Naive thymus-derived CD8-positive, alpha-beta T cell (primary cell): Measurements from ENCODE around the gene MYADML2. TPM values are rescaled to one million over a fixed set of nuclear protein-coding genes. Genes with fewer than 3 reads are reported as not detected.

ENCODE experiments used
- ATAC-seq, 2 donors: fragments of 150-1000 bp; cut with Tn5 transposase in 1 of 2; sonication (Bioruptor Pico), chemical (Tn5 transposase) in 1 of 2; 1 replicate in 1 of 2; 2 replicates in 1 of 2; pipeline ENCODE4 v1.10.0; 2021; ENCODE audit warnings: mild to moderate bottlenecking in 2 of 2, moderate library complexity in 2 of 2
- POLR2A ChIA-PET: fragments of 350-600 bp; sonication (Branson Sonifier 250); formaldehyde crosslinking; loops from one replicate; lab custom pipeline; 2021; ENCODE audit warnings: antibody characterized with exemption; lab: Charles Lee
- DNase-seq, 10 donors: peaks; one replicate each; pipeline versions ENCODE4 v3.0.0 to v3.0.0-alpha.2; 2020 to 2022
- H3K27ac Mint-ChIP-seq, 10 donors: one replicate each; pipeline ENCODE4 v1.8.0; 2020 to 2022; ENCODE audit warnings: mild to moderate bottlenecking in 10 of 10, mixed read lengths in 10 of 10, moderate library complexity in 4 of 10, inconsistent platforms in 1 of 10
- H3K27me3 Mint-ChIP-seq, 5 donors: one replicate each; pipeline ENCODE4 v1.8.0; 2021 to 2022; ENCODE audit warnings: mixed read lengths in 5 of 5
- H3K36me3 Mint-ChIP-seq, 3 donors: one replicate each; pipeline ENCODE4 v1.8.0; 2020 to 2022; ENCODE audit warnings: mixed read lengths in 3 of 3, mild to moderate bottlenecking in 2 of 3, inconsistent platforms in 1 of 3
- H3K4me1 Mint-ChIP-seq, 4 donors: one replicate each; pipeline ENCODE4 v1.8.0; 2021 to 2022; ENCODE audit warnings: mixed read lengths in 4 of 4
- H3K4me3 Mint-ChIP-seq, 10 donors: one replicate each; pipeline ENCODE4 v1.8.0; 2020 to 2022; ENCODE audit warnings: mild to moderate bottlenecking in 10 of 10, mixed read lengths in 10 of 10, moderate library complexity in 6 of 10, inconsistent platforms in 1 of 10
- H3K9me3 Mint-ChIP-seq, 9 donors: one replicate each; pipeline ENCODE4 v1.8.0; 2020 to 2022; ENCODE audit warnings: mixed read lengths in 9 of 9, mild to moderate bottlenecking in 3 of 9, inconsistent platforms in 1 of 9, moderate library complexity in 1 of 9
- polyA plus RNA-seq, 3 donors: library from polyadenylated mRNA; unstranded; fragments of 300-500 nt; fragmentation: Illumina TruSeq; gene quantifications; one replicate each; pipeline ENCODE4 v1.2.3, GENCODE V29; 2021
- total RNA-seq, 8 experiments: library from RNA in 2 of 8; stranded (reverse) in 2 of 8; gene quantifications; one replicate each; pipeline ENCODE4 v1.2.3 and lab custom pipeline; 2021 to 2026

The MYADML2 gene
- total and polyA plus RNA-seq, 5 experiments from 2014 or later = not detected

- Mint-ChIP-seq H3K36me3 (peaks cover 0 to 7% (median 0%) of the 10 kb centered on the region in 3 donors), H3K4me3 (no peak overlapping the region), H3K27me3 (no peaks in the 10 kb centered on the region), H3K9me3 (no peaks in the 10 kb centered on the region), H3K4me1 (peaks cover 0 to 11% (median 8%) of the 10 kb centered on the region in 4 donors), H3K27ac (no peak overlapping the region)
- POLR2A ChIA-PET = interaction anchor here (0.8 to 1.4 kb wide), 2 partner anchors 9 to 10 kb away, joined by 3 to 4 read pairs; no protein-coding TSS in a partner anchor
- DNase-seq (no peak), ATAC-seq (no peak)
Measured at GRCh38 chr17:81907219-81908145, 39.6 kb downstream of the MYADML2 start.

- Mint-ChIP-seq H3K4me3 (peak overlapping the region in 1 of 10 donors; percentile 10), H3K27me3 (peaks cover 0 to under 1% (median 0%) of the 10 kb centered on the region in 5 donors), H3K9me3 (no peaks in the 10 kb centered on the region), H3K4me1 (peaks cover 0 to 8% (median 5%) of the 10 kb centered on the region in 4 donors), H3K36me3 (peaks cover 0 to 5% (median 0%) of the 10 kb centered on the region in 3 donors), H3K27ac (no peak overlapping the region)
- ATAC-seq = no peak
- POLR2A ChIA-PET = no interaction called here
- DNase-seq = no peak
Measured at GRCh38 chr17:81906476-81907218, 40.4 kb downstream of the MYADML2 start.

GRCh38 chr17:81905993-81906392, 41.0 kb downstream of the MYADML2 start:
- no peak for ATAC-seq
- POLR2A ChIA-PET = interaction anchor here (0.7 kb wide), 1 partner anchor 14 kb away, joined by 3 read pairs; the partner anchor contains the start of genes ALYREF and ANAPC11
- H3K36me3 Mint-ChIP-seq = peaks cover 0 to 6% (median 2%) of the 10 kb centered on the region in 3 donors
- H3K4me1 Mint-ChIP-seq = peaks cover 0 to 10% (median 7%) of the 10 kb centered on the region in 4 donors
- no peak overlapping the region for H3K27ac Mint-ChIP-seq
- H3K27me3 Mint-ChIP-seq = peaks cover 3 to 7% (median 4%) of the 10 kb centered on the region in 5 donors
- no peaks in the 10 kb centered on the region for H3K9me3 Mint-ChIP-seq
- no peak for DNase-seq
- no peak overlapping the region for H3K4me3 Mint-ChIP-seq

- Mint-ChIP-seq H3K4me1 (peaks cover 2 to 13% (median 10%) of the 10 kb centered on the region in 4 donors), H3K27me3 (peaks cover 5 to 12% (median 10%) of the 10 kb centered on the region in 5 donors), H3K9me3 (no peaks in the 10 kb centered on the region), H3K36me3 (peaks cover 0 to 12% (median 6%) of the 10 kb centered on the region in 3 donors), H3K27ac (no peak overlapping the region), H3K4me3 (no peak overlapping the region)
- ATAC-seq (no peak), DNase-seq (no peak)
- POLR2A ChIA-PET = interaction anchor here (0.7 kb wide), 1 partner anchor 14 kb away, joined by 3 read pairs; the partner anchor contains the start of genes ALYREF and ANAPC11
Measured at GRCh38 chr17:81905424-81905875, 41.6 kb downstream of the MYADML2 start.

- Mint-ChIP-seq H3K4me1 (peaks cover 2 to 10% (median 9%) of the 10 kb centered on the region in 4 donors), H3K4me3 (no peak overlapping the region), H3K36me3 (peaks cover 0 to 18% (median 11%) of the 10 kb centered on the region in 3 donors), H3K27ac (no peak overlapping the region), H3K27me3 (peaks cover 5 to 13% (median 10%) of the 10 kb centered on the region in 5 donors), H3K9me3 (no peaks in the 10 kb centered on the region)
- ATAC-seq (no peak), DNase-seq (no peak)
- POLR2A ChIA-PET = no interaction called here
Measured at GRCh38 chr17:81904600-81905423, 42.2 kb downstream of the MYADML2 start.

GRCh38 chr17:81903896-81904599, 43.0 kb downstream of the MYADML2 start:
- Mint-ChIP-seq H3K9me3 (no peaks in the 10 kb centered on the region), H3K27me3 (peaks cover 5 to 13% (median 10%) of the 10 kb centered on the region in 5 donors), H3K4me3 (no peak overlapping the region), H3K4me1 (peaks cover 2 to 10% (median 7%) of the 10 kb centered on the region in 4 donors), H3K27ac (no peak overlapping the region), H3K36me3 (peaks cover 0 to 19% (median 12%) of the 10 kb centered on the region in 3 donors)
- POLR2A ChIA-PET = no interaction called here
- ATAC-seq (no peak), DNase-seq (no peak)

- H3K36me3 Mint-ChIP-seq = peaks cover 0 to 18% (median 12%) of the 10 kb centered on the region in 3 donors
- no peaks in the 10 kb centered on the region for H3K9me3 Mint-ChIP-seq
- H3K27me3 Mint-ChIP-seq = peaks cover 5 to 13% (median 10%) of the 10 kb centered on the region in 5 donors
- peak overlapping the region in 1 of 10 donors; percentile 20 for H3K4me3 Mint-ChIP-seq
- ATAC-seq = no peak
- POLR2A ChIA-PET = interaction anchor here (0.5 kb wide), 1 partner anchor 62 kb away, joined by 3 read pairs; no protein-coding TSS in a partner anchor
- no peak for DNase-seq
- no peak overlapping the region for H3K27ac Mint-ChIP-seq
- peaks cover 2 to 10% (median 7%) of the 10 kb centered on the region in 4 donors for H3K4me1 Mint-ChIP-seq
Measured at GRCh38 chr17:81903415-81903831, 43.6 kb downstream of the MYADML2 start.

GRCh38 chr17:81902653-81903414, 44.2 kb downstream of the MYADML2 start:
- H3K4me3 Mint-ChIP-seq = peak overlapping the region in 1 of 10 donors; percentile 37
- POLR2A ChIA-PET = interaction anchor here (0.5 to 1.1 kb wide), 2 partner anchors 33 to 63 kb away, joined by 3 to 4 read pairs; no protein-coding TSS in a partner anchor

GRCh38 chr17:81902023-81902652, 44.9 kb downstream of the MYADML2 start, which contains the start of gene NPB:
TSS of gene NPB (plus strand) at chr17:81902238. CDS start at chr17:81902278, 40 bp downstream.
- Mint-ChIP-seq H3K27ac (peak within 1 kb of the TSS in 1 of 10 donors; percentile 25), H3K4me1 (peaks cover 2 to 10% (median 7%) of the 10 kb centered on the region in 4 donors), H3K27me3 (peaks cover 5 to 13% (median 10%) of the 10 kb centered on the region in 5 donors), H3K36me3 (peaks cover 0 to 31% (median 16%) of the 10 kb centered on the region in 3 donors), H3K9me3 (no peaks in the 10 kb centered on the region), H3K4me3 (peak within 1 kb of the TSS in 6 of 10 donors; percentile 4 to 65 (median 48))
- DNase-seq (no peak), ATAC-seq (peak; percentile 65 to 76)
- POLR2A ChIA-PET = interaction anchor here (1.0 to 1.1 kb wide), 3 partner anchors 15 to 32 kb away, joined by 4 to 6 read pairs (median 4); no protein-coding TSS in a partner anchor

More at GRCh38 chr17:81902653-81903414, 44.2 kb downstream of the MYADML2 start:
- peaks cover 0 to 24% (median 16%) of the 10 kb centered on the region in 3 donors for H3K36me3 Mint-ChIP-seq
- no peak overlapping the region for H3K27ac Mint-ChIP-seq
- peak; percentile 43 to 61 for ATAC-seq
- no peaks in the 10 kb centered on the region for H3K9me3 Mint-ChIP-seq
- H3K4me1 Mint-ChIP-seq = peaks cover 2 to 10% (median 7%) of the 10 kb centered on the region in 4 donors
- peaks cover 5 to 13% (median 10%) of the 10 kb centered on the region in 5 donors for H3K27me3 Mint-ChIP-seq
- DNase-seq = no peak
